ENCODE measurements around the gene AP2A2. TPM values are rescaled to one million over a fixed set of nuclear protein-coding genes. Genes with fewer than 3 reads are reported as not detected.
"Not testable (repeated sequence)": the region's sequence is repeated elsewhere in the genome, so short reads cannot be mapped to it uniquely, and the experiment has no call there.

The AP2A2 gene
- total RNA-seq, 1 experiment from 2014 or later = 17.7 TPM

DNA sequence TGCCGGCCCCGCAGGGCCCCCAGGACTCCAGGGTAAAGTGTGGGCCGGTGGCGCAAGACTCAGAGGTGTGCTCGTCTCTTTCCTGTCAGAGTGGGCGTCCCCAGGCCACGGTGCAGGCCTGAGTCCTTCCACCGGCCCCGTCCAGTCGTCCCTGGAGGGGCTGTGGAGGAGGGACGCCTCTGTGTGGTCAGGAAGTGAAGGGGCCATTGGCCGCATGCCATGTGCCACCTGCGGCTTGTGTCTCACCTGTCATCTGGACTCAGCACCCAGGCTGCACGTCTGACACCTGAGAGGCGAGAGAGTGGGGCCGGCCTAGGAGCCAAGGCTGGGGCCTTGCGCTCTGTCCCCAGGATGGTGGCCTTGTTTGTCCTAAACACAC, 85.6 kb downstream of the AP2A2 start:
- peaks cover 2% of the 10 kb centered on the region; the same call in 1 of the 2 replicates for H3K36me3 ChIP-seq
- no peak overlapping the region for H3K27ac ChIP-seq
- no peak for DNase-seq (ENCODE audit: low read depth in 1 of 2, low spot score in 2 of 2)
- H3K4me3 ChIP-seq = no peak overlapping the region
- no peaks in the 10 kb centered on the region for H3K9me3 ChIP-seq (replicated peaks)
- H3K4me1 ChIP-seq (replicated peaks) = no peaks in the 10 kb centered on the region
- H3K27me3 ChIP-seq (replicated peaks) = no peaks in the 10 kb centered on the region

DNA sequence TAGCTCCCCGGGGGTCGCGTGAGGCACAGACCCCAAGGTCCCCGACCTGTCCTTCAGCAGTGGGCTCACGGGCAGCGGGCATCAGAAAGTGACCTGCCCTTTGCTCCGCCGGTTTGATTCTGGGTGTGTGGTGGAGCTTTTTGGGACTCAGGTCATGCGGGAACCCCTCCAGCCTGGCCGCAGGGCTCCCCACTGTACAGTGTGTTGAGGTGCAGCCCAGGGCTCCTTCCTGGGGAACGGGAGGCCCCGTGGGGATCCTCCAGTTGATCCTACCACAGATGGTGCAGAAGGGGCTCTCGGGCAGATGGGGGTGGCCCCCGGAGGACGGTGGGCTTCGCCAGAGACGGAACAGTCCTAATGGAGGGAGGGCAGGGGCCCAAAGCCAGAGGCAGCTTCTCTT, 86.6 kb downstream of the AP2A2 start:
- no peak for DNase-seq (ENCODE audit: low read depth in 1 of 2, low spot score in 2 of 2)
- no peaks in the 10 kb centered on the region for H3K27me3 ChIP-seq (replicated peaks)
- H3K4me1 ChIP-seq (replicated peaks) = no peaks in the 10 kb centered on the region
- H3K9me3 ChIP-seq (replicated peaks) = no peaks in the 10 kb centered on the region
- H3K4me3 ChIP-seq = no peak overlapping the region
- no peak overlapping the region for H3K27ac ChIP-seq
- peaks cover 2% of the 10 kb centered on the region; the same call in 1 of the 2 replicates for H3K36me3 ChIP-seq

DNA sequence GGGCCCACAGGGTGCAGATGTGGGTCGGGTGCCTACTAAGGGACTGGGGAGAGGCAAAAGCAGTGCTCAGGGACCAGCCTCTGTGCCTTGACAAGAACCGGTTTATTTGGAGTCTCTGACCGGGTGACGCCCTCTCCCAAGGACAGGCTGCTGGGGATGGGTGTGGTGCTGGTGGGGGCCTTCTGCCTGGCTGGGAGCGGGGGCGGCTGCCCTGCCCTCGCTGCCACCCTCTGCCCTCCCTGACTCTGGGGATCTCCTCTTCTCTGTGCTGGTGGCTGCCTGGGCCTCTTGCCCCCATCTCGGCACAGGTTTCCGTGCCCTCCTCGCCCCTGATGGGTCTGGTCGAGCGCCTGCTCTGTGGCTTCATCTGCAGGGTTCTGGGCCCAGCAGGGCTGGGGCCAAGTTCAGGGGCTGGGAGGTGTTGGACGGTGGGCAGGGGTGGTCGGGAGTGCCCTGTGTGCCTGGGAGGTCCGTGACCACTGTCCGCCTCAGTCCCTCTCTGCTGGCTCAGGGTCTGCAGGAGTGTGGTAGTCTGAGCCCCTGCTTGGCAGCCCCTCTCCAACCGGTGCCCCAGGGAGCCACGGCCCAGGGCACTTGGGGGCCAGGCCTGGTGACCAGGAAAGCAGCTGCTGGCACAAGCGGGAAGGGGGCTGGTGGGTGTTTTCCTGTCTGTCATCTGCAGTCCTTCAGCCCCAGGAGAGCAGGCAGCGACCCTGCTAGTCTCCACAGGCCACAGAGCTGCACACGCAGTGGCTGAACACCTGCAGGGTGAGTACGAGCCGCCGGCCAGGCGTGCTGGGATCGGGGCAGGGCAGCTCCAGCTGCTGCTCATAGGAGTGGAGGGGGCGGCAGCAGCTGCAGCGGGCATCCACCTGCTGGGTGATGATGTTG, 87.3 kb downstream of the AP2A2 start:
- Histone ChIP-seq H3K9me3 (replicated peaks) (no peaks in the 10 kb centered on the region), H3K36me3 (peaks cover 2% of the 10 kb centered on the region; the same call in 1 of the 2 replicates), H3K4me1 (replicated peaks) (no peaks in the 10 kb centered on the region), H3K27me3 (replicated peaks) (no peaks in the 10 kb centered on the region), H3K27ac (no peak overlapping the region), H3K4me3 (no peak overlapping the region)
- no peak for DNase-seq (ENCODE audit: low read depth in 1 of 2, low spot score in 2 of 2)

DNA sequence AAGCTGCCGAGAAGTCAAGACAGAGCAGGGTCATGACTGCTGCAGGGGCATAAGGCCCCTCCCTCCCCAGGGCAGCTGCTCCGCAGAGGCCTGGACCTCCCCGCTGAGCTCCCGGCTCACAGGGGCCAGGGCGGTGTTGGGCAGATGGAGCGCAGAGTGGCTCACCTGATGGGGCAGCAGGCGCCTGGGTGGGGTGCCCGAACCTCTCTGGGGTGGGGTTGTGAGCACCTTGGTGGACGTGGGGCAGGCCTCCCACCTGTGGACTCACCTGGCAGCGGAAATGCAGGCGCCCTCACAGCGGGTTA, 87.9 kb downstream of the AP2A2 start:
- no peak for DNase-seq (ENCODE audit: low read depth in 1 of 2, low spot score in 2 of 2)
- no peaks in the 10 kb centered on the region for H3K4me1 ChIP-seq (replicated peaks)
- H3K27me3 ChIP-seq (replicated peaks) = no peaks in the 10 kb centered on the region
- no peaks in the 10 kb centered on the region for H3K9me3 ChIP-seq (replicated peaks)
- H3K4me3 ChIP-seq = no peak overlapping the region
- H3K27ac ChIP-seq = no peak overlapping the region
- peaks cover 2% of the 10 kb centered on the region; the same call in 1 of the 2 replicates for H3K36me3 ChIP-seq

DNA sequence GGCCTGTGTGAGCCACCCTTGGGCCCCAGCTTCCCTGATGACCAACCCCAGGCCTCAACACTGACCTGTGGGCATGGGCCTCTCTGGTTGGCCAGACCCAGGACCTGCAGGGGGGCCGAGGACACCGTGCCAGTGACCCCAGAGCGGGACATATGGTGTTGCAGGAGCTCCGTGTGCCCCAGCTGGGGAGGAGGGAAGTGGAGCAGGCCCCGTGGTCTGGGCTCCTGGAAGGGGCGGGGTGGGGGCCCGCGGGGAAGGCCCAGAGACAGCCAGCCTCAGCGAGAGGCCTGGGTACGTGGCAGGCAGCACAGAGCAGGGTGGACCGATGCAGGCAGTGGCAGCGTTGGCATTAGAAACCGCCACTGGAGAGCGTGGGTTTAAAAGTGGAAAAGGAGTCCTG, 88.6 kb downstream of the AP2A2 start:
- no peak for DNase-seq (ENCODE audit: low read depth in 1 of 2, low spot score in 2 of 2)
- Histone ChIP-seq H3K4me3 (no peak overlapping the region), H3K27ac (no peak overlapping the region), H3K4me1 (replicated peaks) (no peaks in the 10 kb centered on the region), H3K9me3 (replicated peaks) (no peaks in the 10 kb centered on the region), H3K36me3 (peaks cover 2% of the 10 kb centered on the region; the same call in 1 of the 2 replicates), H3K27me3 (replicated peaks) (no peaks in the 10 kb centered on the region)

DNA sequence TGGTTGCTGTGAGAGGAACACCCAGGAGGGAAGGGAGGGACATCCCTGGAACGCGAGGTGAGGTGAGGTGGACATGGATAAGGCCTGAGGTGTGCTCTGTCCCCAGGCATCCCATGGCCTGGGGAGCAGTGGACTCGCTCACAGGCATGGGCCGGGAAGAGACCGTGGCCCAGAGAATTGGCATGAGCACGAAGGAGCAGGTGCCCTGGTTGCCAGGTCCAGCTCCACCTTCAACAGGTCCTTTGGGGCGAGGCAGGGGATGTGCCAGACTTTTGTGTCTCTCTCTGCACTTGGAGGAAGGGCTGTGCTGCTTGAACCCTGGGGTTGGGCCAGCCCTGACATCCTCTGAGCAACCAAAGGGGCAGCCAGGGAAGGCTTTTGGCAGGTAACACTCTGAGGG, 89.4 kb downstream of the AP2A2 start:
- Histone ChIP-seq H3K9me3 (replicated peaks) (no peaks in the 10 kb centered on the region), H3K27me3 (replicated peaks) (no peaks in the 10 kb centered on the region), H3K4me1 (replicated peaks) (no peaks in the 10 kb centered on the region), H3K27ac (no peak overlapping the region), H3K4me3 (no peak overlapping the region), H3K36me3 (peaks cover 2% of the 10 kb centered on the region; the same call in 1 of the 2 replicates)
- no peak for DNase-seq (ENCODE audit: low read depth in 1 of 2, low spot score in 2 of 2)

DNA sequence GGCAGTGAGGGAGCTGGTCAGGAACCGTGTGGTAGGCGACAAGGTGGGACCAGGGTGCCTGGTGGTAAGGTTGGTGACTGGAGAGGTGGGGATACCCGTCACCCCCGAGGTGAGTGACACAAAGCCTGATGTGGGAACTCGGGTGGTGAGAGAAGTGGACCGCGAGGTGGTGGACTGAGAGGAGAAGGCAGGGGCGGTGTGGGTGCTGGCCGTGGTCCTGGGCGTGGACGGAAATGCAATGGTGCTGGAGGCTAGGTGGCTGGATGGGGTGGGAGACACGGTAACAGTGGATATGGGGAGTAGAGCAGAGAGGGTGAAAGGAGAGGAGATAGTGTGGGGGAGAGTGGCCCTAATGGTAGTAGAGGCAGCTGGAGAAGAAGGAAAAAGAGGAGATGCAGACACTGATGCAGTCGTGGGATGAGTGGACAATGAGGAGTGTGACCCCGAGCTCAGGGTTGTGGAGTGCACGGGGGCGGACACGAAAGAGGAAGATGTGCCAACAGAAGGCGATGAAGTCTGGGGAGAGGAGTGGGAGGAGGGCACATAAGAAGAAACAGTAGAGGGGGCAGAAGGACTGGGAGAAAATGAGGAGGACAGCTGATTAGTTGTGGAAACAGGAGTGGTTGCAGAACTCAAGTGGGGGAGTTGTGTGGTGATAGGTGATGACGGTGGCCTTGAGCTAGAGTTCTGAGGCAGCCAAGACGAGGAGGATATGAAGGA, 90.3 kb downstream of the AP2A2 start:
- Histone ChIP-seq H3K27ac (no peak overlapping the region), H3K27me3 (replicated peaks) (no peaks in the 10 kb centered on the region), H3K9me3 (replicated peaks) (no peaks in the 10 kb centered on the region), H3K4me3 (no peak overlapping the region), H3K36me3 (peaks cover 2% of the 10 kb centered on the region; the same call in 1 of the 2 replicates), H3K4me1 (replicated peaks) (no peaks in the 10 kb centered on the region)
- DNase-seq (ENCODE audit: low read depth in 1 of 2, low spot score in 2 of 2) = no peak

DNA sequence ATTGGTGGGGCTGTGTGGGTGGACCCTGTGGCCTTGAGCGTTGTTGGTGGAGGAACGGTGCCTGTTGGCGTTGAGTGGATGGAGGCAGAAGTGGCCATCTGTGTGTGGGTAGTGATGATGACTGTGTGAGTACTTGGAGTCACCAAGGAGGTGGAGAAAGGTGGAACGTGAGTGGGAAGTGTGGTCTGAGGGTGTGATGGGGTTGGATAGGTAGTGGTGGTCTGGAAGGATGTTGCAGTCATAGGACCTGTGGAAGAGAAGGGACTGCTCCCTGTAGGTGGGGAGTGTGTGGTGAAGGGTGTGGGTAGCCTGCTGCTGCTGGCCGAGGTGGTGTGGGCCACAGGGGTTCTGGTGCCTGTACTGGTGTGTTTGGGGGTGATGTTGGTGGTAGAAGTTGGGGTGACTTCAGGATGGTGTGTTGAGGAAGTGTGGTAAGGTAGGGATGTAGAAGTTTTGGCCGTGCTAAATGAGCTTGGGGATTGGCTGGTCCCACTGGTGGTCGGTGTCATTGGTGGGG, 91.0 kb downstream of the AP2A2 start:
- DNase-seq (ENCODE audit: low read depth in 1 of 2, low spot score in 2 of 2) = peak in 1 of 2 experiments; percentile 45
- H3K36me3 ChIP-seq = not testable (repeated sequence)

DNA sequence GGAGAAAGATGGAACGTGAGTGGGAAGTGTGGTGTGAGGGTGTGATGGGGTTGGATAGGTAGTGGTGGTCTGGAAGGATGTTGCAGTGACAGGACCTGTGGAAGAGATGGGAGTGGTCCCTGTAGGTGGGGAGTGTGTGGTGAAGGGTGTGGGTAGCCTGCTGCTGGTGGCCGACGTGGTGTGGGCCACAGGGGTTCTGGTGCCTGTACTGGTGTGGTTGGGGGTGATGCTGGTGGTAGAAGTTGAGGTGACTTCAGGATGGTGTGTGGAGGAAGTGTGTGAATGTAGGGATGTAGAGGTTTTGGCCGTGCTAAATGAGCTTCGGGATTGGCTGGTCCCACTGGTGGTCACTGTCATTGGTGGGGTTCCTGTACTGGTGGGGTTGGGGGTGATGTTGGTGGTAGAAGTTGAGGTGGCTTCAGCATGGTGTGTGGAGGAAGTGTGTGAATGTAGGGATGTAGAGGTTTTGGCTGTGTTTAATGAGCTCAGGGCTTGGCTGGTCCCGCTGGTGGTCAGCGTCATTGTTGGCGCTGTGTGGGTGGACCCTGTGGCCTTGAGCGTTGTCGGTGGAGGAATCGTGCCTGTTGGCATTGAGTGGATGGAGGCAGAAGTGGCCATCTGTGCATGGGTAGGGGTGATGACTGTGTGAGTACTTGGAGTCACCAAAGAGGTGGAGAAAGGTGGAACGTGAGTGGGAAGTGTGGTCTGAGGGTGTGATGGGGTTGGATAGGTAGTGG, 91.8 kb downstream of the AP2A2 start:
- H3K36me3 ChIP-seq = no peaks in the 10 kb centered on the region
- DNase-seq (ENCODE audit: low read depth in 1 of 2, low spot score in 2 of 2) = no peak
- no peaks in the 10 kb centered on the region for H3K9me3 ChIP-seq (replicated peaks)
- H3K4me3 ChIP-seq = no peak overlapping the region
- H3K27me3 ChIP-seq (replicated peaks) = no peaks in the 10 kb centered on the region
- H3K27ac ChIP-seq = no peak overlapping the region
- no peaks in the 10 kb centered on the region for H3K4me1 ChIP-seq (replicated peaks)

More for the DNA sequence above, 91.0 kb downstream of the AP2A2 start:
- not testable (repeated sequence) for H3K4me1 ChIP-seq (replicated peaks); H3K27ac ChIP-seq; H3K27me3 ChIP-seq (replicated peaks); H3K4me3 ChIP-seq; H3K9me3 ChIP-seq (replicated peaks)

DNA sequence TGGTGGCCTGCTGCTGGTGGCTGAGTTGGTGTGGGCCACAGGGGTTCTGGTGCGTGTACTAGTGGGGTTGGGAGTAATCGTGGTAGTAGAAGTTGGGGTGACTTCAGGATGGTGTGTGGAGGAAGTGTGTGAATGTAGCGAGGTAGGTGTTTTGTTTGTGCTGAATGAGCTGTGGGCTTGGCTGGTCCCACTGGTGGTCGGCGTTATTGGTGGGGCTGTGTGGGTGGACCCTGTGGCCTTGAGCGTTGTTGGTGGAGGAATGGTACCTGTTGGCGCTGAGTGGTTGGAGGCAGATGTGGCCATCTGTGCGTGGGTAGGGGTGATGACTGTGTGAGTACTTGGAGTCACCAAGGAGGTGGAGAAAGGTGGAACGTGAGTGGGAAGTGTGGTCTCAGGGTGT, 92.4 kb downstream of the AP2A2 start:
- Histone ChIP-seq H3K4me3 (no peak overlapping the region), H3K27ac (no peak overlapping the region), H3K36me3 (no peaks in the 10 kb centered on the region), H3K27me3 (replicated peaks) (no peaks in the 10 kb centered on the region), H3K4me1 (replicated peaks) (no peaks in the 10 kb centered on the region), H3K9me3 (replicated peaks) (no peaks in the 10 kb centered on the region)
- no peak for DNase-seq (ENCODE audit: low read depth in 1 of 2, low spot score in 2 of 2)

DNA sequence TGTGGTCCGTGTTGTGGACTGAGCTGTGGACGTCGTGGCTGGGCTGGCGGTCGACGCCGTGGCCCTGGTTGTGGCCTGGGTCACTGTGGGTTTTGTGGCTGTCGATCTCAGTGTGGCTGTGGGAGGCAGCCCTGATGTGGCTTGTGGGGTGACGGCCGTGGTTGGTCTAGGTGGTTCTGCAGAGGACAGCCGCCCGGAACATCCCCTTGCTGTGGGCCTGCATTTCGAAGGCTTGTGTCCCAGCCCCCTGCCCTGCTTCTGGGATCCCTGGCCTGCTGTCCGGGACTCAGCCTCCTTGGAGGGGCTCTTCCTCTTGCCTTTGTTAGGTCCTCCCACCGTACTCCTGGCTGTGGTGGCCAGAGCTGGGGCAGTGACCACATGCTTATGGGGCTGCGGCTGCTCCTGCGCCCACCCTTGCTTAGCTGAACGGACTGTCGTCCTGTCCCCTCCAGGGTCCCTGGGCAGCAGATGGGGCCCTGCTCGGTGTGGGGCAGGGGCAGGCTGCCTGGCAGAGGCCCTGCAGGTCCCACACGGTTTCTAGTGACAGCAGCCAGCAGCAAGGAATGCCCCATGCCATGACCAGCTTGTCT, 93.7 kb downstream of the AP2A2 start:
- Histone ChIP-seq H3K4me3 (no peak overlapping the region), H3K27me3 (replicated peaks) (no peaks in the 10 kb centered on the region), H3K9me3 (replicated peaks) (no peaks in the 10 kb centered on the region), H3K36me3 (no peaks in the 10 kb centered on the region), H3K4me1 (replicated peaks) (no peaks in the 10 kb centered on the region), H3K27ac (no peak overlapping the region)
- DNase-seq (ENCODE audit: low read depth in 1 of 2, low spot score in 2 of 2) = no peak

DNA sequence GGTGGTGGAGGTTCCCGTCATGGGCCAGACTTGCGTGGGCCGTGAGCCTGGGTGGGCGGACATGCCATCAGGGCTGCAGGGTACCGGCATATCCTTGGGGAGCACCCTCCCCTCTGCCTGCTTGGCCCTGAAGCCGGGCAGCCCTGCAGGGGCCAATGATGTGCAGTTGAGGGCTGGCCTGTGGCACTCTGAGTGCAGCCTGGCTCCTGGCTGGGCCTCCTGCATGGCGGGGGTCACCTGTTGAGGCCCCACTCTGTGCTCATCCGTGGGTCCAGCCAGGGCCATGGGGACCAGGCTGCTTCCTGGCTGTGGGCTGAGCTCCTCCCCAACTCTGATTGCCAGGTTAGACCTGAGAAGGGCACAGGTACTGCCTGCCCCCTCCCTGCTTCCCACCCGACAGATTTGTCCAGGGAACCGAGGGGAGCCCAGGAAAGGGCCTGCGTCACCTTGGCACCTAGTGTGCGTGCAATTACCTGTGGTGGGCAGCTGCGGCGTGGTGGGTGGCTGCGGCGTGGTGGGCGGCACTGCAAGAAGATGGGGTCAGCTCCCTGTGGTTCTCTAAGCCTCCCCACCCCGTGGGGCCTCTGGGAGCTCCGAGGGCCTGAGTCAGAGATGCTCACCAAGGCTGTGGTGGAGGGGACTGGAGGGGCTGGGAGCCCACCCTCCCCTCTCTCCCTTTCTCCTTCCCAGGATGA, 94.7 kb downstream of the AP2A2 start:
- DNase-seq (ENCODE audit: low read depth in 1 of 2, low spot score in 2 of 2) = no peak
- H3K36me3 ChIP-seq = no peaks in the 10 kb centered on the region
- H3K4me3 ChIP-seq = no peak overlapping the region
- H3K27me3 ChIP-seq (replicated peaks) = no peaks in the 10 kb centered on the region
- H3K27ac ChIP-seq = no peak overlapping the region
- H3K4me1 ChIP-seq (replicated peaks) = no peaks in the 10 kb centered on the region
- H3K9me3 ChIP-seq (replicated peaks) = no peaks in the 10 kb centered on the region

DNA sequence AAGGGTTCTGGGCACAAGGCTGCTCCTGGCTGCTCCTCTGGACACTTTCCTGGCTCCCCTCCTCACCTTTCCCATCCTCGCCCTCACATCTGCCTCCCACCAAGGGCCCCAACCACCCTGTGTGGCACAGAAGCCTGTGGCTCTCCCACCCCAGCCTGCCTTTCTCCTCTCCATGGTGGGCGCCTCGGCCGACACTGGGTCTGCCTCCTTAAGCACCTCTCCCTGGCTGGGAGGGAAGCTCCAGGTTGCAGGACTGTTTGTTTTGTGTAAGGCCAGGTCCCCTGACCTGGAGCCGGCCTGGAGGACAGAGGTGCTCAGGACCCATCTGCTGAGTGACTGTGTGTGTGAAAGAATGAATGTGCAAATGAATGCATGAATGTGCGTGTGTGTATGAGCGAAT, 96.7 kb downstream of the AP2A2 start:
- no peak overlapping the region for H3K4me3 ChIP-seq
- H3K36me3 ChIP-seq = no peaks in the 10 kb centered on the region
- no peaks in the 10 kb centered on the region for H3K27me3 ChIP-seq (replicated peaks)

More for the DNA sequence above, 96.7 kb downstream of the AP2A2 start:
- no peaks in the 10 kb centered on the region for H3K9me3 ChIP-seq (replicated peaks)
- H3K27ac ChIP-seq = no peak overlapping the region
- no peaks in the 10 kb centered on the region for H3K4me1 ChIP-seq (replicated peaks)
- DNase-seq (ENCODE audit: low read depth in 1 of 2, low spot score in 2 of 2) = no peak
